HG03064 (cell line): ENCODE measurements around the gene EXOC6.

Source experiments
- ATAC-seq: cut with Tn5 transposase; IDR thresholded peaks from one replicate; pipeline ENCODE4 v1.9.1; 2021; ENCODE audit warnings: low read depth; ENCODE audit not compliant: unreplicated experiment

EXOC6 gene, protein sequence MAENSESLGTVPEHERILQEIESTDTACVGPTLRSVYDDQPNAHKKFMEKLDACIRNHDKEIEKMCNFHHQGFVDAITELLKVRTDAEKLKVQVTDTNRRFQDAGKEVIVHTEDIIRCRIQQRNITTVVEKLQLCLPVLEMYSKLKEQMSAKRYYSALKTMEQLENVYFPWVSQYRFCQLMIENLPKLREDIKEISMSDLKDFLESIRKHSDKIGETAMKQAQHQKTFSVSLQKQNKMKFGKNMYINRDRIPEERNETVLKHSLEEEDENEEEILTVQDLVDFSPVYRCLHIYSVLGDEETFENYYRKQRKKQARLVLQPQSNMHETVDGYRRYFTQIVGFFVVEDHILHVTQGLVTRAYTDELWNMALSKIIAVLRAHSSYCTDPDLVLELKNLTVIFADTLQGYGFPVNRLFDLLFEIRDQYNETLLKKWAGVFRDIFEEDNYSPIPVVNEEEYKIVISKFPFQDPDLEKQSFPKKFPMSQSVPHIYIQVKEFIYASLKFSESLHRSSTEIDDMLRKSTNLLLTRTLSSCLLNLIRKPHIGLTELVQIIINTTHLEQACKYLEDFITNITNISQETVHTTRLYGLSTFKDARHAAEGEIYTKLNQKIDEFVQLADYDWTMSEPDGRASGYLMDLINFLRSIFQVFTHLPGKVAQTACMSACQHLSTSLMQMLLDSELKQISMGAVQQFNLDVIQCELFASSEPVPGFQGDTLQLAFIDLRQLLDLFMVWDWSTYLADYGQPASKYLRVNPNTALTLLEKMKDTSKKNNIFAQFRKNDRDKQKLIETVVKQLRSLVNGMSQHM

DNA sequence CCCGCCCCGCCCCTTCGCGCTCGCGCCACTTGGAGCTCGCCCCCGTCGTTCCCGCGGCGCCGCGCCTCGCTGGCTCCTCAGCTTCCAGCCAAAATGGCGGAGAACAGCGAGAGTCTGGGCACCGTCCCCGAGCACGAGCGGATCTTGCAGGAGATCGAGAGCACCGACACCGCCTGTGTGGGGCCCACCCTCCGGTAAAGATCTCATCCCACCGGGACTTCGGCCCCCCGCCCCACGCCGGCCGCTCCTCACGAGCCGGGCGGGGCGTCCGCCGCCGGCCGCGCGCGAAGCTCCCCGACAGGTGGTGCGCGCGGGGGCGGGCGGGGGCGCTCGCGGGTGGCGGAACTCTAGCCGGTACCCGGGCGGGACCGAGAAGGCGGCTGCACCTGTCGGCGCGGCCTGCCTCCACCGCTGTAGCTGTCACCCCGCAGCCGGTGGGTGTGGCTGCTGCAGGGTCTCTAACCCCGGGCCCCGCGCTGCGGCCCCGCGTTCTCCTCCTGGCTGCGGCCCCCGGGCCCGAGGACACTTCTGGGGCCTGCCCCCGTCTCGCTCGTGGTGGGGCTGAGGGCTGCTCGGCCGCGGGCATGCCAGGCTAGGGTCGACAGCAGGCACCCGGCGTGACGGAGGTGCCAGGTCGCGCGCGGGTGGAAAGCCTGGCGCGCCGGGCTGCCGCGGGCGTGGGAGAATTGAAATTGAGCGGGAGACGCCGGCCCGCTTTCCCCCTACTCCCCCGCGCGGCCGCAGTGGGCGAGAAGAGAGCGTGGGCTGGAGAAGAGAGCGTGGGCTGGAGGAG lies at the start of gene EXOC6:
EXOC6 (plus strand) TSS at position 80 of the 793 bp plus-strand sequence; CDS start at position 94, 14 bp downstream.
- ATAC-seq = peak; percentile 82

DNA sequence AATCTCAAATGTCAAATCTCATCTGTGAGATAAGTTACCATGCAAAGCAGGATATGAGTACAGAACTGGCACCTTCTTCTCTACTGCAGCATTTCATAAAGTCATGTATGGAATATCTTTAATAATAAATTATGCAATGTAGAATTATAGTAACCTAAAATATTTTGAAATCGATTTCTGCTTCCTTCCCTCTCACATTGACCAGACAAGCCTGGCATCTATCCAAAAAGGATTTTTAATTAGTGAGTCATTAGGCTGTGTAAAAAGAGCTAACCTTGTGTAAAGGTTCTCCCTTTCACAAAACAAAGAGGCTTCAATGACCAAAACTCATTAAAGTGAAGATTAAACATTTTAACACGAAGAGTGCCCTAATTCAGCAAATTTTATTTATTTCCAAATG lies 48.8 kb upstream of the EXOC6 start:
- ATAC-seq = no peak

DNA sequence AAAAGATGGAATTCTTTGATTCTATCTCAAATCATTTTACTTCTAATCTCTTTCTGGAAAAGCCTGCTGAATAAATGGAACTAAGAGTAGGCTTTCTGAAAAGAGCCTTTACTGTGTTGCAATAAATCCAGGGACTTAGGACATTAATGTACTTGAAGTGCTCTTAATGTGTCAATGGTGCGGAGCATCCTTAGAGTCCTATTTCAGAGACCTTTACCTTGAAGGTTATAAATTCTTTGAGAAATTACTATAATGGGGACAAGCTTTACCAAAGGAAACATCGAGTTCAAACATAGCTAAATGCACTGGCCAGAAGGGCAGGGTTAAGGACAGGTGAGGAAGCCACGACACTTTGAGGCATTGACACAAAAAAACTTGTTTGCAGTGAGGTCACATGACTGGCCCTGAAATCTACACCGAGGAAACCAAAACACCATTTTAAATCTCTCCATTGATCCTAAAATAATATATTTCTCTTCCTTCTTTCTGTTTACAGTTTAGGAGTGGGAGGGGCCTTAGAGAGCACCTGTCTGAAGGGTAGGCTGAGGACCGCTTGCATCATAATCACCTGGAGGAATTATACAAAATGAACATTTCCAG lies 48.1 kb upstream of the EXOC6 start:
- ATAC-seq = no peak

DNA sequence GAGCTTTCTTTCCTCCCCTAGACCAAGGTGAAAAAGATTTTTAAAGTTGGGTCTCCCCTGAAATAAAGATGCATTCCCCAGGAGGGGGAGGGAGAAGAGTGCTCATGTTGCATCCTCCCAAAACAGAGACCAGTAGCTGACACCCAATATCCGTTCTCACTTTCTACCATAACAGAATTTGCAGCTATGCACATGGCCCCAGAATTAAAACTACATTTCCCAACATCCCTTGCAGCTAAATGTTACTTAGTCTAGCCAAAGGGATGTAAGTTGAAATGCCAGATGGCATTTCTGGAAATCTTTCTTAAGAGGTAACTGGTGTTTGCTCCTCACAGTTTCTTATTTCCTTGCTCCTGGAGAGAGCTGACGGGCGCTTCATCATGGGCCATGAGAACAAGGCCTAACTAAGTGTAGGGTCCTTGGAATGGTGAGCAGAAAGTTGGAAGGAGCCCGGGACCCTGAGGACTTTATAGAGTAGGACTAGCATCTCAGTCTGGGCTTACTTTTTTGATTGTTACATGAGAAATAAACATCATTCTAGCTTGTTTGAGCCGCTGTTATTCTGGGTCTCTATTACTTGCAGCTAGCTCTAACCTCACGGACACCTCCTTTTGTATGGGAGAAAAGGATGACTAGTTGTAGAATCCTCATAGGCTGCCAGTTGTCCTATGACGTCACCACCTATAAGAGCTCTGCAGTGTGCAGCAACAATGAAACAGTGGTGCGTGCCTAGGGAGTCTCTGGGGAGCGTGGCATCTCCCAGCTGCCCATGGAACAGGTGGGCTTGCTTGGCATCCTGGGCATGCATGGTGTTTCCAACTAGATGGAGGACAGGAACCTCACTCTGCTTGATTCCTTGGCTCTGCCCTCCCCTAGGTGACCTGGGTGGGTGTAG lies 46.1 kb upstream of the EXOC6 start:
- ATAC-seq = no peak

DNA sequence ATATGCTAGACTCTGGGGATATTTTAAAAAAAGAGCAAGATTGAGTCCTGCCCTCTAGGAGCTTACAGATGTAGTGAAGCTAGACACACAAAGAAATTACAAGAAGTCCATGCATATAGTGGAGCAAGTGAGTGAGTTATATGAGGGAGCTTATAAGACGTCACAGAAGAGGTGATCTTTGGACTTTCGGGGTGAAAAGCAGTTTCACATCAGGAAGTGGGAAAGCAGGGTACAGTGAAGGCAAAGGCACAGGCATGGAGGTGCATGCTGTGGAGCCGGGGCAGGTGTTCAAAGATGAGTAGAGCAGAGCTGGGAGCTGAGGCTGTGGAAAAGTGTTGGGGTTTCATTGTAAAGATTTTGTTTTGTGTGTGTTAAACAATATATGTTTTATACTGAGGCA lies 38.5 kb upstream of the EXOC6 start:
- no peak for ATAC-seq

DNA sequence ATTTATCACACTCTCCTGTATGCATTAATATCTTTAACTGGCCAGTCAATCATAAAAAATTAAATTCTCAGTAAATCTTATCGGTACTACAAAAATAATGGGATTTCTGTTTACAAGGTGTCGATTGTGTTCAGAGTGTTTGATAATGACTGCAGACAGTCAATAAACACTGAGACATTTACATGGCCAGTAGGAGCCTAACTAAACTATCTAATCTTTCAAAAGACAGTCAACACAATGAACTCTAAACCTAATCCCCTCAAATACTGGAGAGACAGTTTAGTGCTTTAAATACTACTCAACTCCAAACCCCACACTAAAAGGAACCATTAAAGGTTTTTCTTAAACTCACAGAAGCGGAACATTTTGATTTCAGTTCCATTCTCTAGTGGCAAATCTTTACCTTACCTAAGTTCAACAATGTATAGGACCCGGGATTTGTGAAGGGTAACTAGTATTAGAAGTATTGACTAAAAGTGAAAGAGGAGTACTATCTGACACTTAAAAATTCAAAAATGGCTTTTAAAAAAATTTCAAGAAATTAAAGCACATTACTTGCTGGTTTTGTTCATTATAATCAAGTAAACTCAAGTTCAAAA lies 37.3 kb upstream of the EXOC6 start:
- no peak for ATAC-seq

DNA sequence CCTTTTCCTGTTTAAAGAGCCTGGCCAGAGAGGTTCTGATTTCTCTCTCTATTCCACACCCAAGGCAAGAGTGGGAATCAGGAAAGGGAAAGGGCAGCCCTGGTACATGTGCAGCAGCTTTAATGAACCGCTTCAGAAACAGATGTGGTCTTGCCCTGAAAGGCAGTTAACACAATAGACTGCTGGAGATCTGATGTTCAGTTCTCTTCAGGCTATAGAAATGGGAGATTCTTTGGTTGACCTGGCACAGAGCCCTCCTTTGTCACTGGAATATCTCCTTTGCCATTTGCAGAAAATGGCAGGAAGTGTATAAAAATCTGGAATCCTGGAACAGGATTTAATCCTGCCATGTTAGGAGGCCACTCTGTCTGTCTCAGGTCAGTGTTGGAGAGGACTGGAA lies 36.3 kb upstream of the EXOC6 start:
- ATAC-seq = no peak

DNA sequence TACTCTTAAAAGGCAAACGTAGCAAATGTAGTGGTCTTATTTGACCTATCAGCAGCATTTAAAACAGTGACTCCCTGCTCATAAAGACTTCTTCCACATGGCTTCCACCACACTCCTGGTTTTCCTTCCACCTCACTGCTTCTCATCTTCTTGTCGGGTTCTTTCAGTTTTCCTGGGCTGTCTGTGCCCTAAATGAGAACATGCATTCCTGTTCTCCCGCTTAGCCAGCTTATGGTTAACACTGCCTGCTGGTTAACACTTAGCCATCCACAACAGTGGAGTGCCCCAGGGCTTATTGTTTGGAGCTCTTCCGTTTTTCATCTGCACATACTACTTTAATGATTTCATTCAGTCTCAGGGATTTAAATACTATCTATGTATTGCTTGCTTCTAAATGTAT lies 34.3 kb upstream of the EXOC6 start:
- no peak for ATAC-seq

DNA sequence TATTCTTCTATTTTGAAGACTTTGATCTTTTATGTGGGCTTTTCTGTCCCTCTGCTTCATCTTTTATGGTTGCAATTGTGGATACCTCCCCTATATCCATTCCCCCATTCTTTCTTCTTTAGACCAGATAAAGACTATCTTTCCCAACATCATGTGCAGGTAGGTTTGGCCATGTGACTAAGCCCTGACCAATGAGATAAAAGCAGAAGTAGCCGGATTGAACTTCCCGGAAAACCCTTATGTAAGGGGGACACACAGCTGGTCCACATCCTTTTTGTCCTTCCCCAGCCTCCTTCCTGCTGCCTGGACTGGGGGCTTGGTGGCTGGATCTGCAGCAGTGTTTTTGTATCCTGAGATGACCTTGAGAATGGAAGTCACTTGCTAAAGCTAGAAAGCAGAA lies 33.5 kb upstream of the EXOC6 start:
- no peak for ATAC-seq

DNA sequence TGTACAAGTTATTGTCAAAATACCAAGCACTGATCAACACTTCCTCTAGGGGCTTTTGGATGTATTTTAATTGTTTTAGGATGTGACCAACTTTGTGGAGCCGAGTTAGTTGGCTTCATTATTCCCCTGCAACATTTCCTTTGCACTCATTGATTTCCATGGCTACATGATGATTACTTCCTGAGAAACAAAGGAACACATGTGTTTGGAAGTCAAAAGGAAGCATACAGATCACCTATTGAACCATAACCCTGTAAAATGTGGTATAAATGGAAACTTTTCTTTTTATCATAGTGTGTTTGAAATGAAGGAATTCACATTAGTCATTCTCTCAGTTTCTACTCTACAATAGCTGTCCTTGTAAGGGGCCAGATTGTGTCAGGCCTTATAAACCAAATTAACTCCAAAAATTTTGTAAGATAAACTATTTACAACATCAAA lies 32.2 kb upstream of the EXOC6 start:
- ATAC-seq = no peak

DNA sequence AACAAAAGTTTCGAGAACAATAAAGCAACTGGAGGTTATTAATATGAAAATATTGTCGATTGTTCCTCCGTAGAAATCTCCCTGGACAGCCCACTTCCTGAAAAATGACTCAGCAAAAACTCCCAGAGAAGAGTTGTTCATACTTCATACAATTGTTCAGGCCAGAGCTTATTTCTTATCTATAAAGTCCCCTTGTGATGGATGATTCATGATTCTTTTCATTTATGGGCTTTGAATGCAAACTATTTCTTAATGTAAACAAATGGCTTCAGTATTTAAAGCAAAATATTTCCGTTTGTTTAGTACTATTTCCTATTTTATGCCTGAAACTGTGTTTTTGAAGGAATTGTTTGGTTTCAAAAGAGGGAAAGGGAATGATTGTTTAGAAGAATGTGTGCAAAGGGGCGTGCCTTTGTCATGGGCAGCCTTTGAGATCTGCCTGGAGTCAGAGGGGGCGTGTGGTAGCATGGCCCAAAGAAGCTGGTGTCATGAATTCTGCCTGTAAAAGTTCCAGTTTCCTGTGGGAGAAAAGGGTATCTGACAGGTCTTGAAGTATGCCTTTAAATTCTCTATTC lies 26.2 kb upstream of the EXOC6 start:
- ATAC-seq = no peak

DNA sequence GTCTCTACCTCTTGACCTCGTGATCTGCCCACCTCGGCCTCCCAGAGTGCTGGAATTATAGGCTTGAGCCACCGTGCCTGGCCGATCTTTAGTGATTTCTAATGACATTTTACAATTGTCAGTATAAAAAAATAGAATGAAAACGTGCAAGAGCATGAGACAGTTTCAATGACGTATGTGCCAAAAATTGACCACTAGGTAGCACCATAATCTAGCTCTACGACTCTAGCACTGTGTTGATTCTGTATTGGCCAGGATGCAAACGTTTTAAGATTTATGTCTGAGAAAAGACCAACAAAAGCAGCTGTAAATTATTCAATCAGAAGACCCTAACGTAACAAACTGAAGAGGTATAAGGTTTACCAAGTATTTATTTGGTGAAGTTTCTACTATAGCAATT lies 25.4 kb upstream of the EXOC6 start:
- ATAC-seq = no peak

DNA sequence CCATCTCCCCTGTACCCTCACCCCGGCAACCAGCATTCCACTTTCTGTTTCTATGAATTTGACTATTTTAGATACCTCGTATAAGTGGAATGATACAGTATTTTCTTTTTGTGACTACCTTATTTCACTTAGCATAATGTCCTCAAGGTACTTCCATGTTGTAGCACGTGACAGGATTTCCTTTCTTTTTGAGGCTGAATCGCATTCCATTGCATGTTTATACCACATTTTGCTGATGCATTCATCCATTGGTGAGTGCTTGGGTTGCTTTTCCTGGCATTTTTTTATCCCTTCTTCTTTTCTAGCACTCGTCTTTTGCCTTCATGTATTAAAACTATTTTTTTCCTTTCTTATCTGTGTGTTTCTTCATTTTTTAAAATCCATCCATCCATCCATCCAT lies 22.3 kb upstream of the EXOC6 start:
- ATAC-seq = no peak

DNA sequence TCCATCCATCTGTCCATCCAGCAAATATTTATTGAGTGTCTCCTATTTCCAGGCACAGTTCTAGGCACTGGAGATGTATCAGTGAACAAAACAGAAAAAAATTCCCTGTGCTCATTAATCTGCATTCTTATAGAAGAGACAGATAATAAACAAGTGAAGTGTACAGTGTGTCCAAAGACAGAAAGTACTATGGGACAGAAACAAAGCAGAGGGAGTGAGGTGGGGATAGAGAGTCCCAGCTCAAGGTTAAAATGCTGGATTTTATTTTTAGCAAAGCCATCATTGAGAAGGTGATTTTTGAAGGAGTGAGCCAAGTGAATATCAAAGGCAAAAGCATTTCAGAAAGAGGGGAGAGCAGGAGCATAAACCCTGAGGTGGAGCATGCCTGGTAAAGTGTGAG lies 21.8 kb upstream of the EXOC6 start:
- ATAC-seq = no peak

DNA sequence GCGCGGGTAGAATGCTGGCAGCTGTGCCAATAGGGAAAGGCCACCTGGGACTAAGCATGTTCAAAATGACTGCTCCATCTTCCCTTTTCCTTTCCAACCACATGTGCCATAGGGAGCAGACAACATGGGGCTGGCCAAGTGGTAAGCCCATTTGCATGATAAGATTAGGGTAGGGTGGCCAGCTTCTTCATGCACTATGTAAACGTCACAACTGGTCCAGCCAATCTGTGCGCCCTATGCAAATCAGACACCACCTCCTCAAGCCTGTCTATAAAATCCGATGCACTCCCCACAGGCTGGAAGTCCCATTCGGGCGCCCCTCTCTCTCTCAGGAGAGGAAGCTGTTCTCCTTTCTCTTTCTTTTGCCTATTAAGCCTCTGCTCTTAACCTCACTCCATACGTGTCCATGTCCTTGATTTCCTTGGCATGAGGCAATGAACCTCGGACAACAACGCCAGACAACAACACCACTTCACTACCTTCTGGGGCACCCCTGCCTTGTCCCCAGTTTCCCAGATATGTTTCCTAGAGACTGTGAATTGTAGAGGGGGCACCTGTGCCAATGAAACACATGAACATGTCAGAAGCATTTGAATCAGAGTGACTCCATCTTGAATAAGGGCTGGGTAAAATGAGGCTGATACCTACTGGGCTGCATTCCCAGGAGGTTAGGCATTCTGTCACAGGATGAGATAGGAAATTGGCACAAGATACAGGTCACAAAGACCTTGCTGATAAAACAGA lies 19.1 kb upstream of the EXOC6 start:
- no peak for ATAC-seq

DNA sequence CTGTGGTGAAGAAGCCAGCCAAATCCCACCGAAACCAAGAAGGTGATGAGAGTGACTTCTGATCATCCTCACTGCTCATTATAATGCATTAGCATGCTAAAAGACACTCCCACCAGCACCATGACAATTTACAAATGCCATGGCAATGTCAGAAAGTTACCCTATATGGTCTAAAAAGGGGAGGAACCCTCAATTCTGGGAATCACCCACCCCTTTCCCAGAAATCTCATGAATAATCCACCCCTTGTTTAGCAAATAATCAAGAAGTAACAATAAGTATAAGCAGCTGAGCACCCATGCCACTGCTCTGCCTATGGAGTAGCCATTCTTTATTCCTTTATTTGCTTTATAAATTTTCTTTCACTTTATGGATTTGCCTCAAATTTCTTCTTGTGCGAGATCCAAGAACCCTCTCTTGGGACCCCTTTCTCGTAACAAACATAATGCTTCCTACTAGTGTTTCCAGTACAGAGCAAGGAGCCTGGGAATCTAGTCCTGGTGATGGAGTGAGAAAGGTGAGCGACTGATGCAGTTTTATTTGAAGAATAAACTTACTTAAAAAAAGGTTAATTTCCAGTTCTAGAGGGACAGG lies 18.4 kb upstream of the EXOC6 start:
- no peak for ATAC-seq

DNA sequence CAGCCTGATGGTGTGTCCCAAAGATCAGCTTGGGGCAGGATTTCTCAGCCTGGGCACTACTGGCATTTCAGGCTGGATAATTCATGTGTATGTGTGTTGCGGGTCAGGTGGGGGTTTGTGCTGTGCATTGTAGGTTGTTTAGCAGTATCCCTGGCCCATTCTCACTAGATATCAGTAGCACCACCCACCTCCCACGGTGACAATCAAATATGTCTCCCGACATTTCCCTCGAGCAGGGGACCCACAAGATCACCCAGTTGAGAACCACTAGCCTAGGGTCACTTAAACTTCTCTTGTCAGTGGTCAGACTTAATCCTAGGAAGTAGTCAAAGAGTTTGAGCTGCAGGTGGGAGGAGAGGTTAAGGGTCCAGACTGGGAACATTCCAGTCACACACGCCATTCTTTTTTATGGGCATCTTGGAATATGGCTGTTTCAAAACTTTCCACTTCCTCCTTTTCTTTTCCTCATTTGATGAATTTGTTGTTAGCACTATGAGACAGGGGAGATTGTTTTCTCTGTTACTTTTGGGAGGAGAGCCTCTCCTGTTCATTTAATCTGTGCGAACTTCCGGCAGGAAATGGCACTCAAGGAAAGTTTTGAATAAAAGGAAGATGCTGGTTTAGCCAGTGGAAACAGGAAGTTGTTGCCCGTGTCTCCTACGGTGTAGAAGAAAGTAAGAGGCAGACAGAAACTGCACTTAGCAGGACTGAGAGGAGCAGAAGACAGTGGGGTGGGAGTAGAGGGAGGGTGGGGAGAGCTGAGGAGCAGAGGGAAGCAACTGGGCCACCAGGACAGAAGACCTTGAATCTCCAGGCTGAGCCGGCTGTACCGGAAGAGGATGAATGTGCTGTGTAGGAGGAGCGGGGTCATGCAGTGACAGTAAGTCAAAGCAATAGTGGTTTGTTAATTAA lies 17.6 kb upstream of the EXOC6 start:
- ATAC-seq = no peak
